Measurements from ENCODE around the gene PNLIPRP3.

Gene PNLIPRP3

GRCh38 chr10:116511365-116511764 is 83.7 kb downstream of the PNLIPRP3 start:
- no peak for DNase-seq (ENCODE audit: low read depth)

GRCh38 chr10:116521424-116522290 is 94.0 kb downstream of the PNLIPRP3 start:
- no peak for DNase-seq (ENCODE audit: low read depth)

GRCh38 chr10:116522803-116523381 is 95.2 kb downstream of the PNLIPRP3 start:
- DNase-seq (ENCODE audit: low read depth) = no peak

GRCh38 chr10:116524736-116525135 is 97.1 kb downstream of the PNLIPRP3 start:
- DNase-seq (ENCODE audit: low read depth) = no peak

GRCh38 chr10:116526219-116526618 is 98.6 kb downstream of the PNLIPRP3 start:
- DNase-seq (ENCODE audit: low read depth) = no peak
